ENCODE results near the gene BSN.

BSN gene, protein sequence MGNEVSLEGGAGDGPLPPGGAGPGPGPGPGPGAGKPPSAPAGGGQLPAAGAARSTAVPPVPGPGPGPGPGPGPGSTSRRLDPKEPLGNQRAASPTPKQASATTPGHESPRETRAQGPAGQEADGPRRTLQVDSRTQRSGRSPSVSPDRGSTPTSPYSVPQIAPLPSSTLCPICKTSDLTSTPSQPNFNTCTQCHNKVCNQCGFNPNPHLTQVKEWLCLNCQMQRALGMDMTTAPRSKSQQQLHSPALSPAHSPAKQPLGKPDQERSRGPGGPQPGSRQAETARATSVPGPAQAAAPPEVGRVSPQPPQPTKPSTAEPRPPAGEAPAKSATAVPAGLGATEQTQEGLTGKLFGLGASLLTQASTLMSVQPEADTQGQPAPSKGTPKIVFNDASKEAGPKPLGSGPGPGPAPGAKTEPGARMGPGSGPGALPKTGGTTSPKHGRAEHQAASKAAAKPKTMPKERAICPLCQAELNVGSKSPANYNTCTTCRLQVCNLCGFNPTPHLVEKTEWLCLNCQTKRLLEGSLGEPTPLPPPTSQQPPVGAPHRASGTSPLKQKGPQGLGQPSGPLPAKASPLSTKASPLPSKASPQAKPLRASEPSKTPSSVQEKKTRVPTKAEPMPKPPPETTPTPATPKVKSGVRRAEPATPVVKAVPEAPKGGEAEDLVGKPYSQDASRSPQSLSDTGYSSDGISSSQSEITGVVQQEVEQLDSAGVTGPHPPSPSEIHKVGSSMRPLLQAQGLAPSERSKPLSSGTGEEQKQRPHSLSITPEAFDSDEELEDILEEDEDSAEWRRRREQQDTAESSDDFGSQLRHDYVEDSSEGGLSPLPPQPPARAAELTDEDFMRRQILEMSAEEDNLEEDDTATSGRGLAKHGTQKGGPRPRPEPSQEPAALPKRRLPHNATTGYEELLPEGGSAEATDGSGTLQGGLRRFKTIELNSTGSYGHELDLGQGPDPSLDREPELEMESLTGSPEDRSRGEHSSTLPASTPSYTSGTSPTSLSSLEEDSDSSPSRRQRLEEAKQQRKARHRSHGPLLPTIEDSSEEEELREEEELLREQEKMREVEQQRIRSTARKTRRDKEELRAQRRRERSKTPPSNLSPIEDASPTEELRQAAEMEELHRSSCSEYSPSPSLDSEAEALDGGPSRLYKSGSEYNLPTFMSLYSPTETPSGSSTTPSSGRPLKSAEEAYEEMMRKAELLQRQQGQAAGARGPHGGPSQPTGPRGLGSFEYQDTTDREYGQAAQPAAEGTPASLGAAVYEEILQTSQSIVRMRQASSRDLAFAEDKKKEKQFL (N-terminal part only)

DNA sequence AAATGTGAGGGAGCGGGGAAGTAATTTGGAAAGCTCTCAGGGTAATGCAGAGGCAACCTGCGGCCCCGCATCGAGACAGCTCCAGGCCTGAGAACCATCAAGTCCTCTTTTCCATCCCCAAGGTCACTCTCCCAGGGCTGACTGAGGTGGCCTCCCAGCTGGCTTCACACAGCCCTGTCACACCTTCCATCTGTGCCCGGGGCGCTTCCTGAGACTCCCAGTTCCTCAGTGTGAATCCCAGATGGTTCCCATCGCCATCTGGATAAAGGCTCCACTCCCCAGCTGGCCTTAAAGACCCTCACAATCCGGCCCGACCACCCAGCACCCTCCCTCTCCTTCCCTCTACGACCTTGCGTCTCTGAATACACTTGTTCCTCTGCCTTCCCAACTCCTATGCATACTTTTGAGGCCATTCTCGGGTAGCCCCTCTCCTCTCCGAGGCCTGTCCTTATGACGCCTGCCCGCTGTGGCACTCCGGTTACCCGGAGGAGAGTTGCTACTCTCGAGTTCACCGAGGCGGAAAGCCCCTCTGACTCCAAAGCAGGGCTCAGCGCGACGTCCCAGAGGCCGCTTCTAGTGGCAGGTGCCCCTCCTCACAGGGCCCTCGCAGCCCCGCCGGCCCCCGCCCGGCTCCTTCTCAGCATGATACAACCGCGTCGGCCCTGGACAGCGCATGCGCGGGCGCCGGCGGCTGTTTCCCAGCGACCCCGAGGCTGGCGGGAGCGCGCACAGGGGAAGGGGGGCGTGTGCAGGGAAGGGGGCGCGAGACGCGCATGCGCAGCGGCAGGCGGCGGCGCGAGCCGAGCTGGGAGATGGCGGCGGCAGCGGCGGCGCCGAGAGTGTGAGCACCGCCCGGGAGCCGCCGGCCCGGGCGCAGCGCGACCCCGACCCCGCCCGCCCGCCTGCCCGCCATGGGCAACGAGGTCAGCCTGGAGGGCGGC lies at the start of gene BSN:
TSS of gene BSN (plus strand) at position 786 of the 941 bp plus-strand sequence. CDS start at position 912, 126 bp downstream.
- peak; percentile 70 to 87 (median 84) for DNase-seq (ENCODE audit: low read depth in 4 of 4, low spot score in 1 of 4)

DNA sequence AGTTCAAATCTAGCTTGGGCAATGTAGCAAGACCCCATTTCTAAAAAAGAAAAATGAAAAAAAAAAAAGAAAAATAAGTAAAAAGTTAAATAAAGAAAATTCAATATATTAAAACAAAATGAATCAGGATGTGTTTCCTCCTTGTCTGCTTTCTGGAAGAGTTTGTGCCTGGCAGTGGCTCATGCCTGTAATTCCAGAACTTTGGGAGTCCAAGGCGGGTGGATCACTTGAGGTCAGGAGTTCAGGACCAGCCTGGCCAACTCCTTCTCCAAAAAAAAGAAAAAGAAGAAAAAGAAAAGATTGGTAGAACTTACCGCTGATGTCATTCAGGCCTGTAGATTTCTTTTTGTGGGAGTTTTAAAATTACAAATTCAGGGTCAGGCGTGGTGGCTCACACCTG lies 47.4 kb upstream of the BSN start:
- no peak for DNase-seq (ENCODE audit: low read depth in 4 of 4, low spot score in 1 of 4)

DNA sequence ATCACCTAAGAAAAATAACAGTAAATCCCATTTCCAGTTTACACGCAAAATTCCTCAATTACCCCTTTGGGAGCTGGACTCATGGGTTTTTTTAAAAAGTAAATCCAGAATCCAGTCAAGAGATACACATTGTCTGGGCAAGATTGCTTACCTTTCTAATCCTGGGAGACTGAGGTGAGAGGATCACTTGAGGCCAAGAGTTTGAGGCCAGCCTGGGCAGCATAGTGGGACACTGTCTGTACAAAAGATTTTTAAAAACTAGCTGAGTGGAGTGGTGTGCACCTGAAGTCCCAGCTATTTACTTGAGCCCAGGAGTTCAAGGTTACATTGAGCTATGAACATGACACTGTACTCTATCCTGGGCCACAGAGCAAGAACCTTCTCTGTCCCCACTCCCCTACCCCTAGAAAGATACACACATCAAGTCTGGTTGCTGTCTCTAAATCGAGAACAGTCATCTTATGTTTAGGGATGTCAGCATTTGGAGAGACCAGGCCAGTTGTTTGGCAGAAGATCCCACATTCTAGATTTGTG lies 45.2 kb upstream of the BSN start:
- DNase-seq (ENCODE audit: low read depth in 4 of 4, low spot score in 1 of 4), result no peak

DNA sequence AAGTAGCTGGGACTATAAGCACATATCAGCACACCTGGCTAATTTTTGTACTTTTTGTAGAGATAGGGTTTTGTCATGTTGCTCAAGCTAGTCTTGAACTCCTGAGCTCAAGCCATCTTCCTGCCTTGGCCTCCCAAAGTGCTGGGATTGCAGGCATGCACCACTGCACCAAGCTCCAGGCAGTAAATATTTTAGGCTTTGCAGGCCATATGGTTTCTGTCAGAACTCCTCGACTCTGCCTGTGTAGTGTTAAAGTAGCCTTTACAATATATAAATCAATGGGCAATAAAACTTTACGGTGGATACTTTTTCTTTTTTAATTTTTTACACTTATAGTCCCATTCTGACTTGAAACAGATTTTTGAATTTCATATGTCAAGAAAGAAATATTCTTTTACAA lies 42.6 kb upstream of the BSN start:
- no peak for DNase-seq (ENCODE audit: low read depth in 4 of 4, low spot score in 1 of 4)

DNA sequence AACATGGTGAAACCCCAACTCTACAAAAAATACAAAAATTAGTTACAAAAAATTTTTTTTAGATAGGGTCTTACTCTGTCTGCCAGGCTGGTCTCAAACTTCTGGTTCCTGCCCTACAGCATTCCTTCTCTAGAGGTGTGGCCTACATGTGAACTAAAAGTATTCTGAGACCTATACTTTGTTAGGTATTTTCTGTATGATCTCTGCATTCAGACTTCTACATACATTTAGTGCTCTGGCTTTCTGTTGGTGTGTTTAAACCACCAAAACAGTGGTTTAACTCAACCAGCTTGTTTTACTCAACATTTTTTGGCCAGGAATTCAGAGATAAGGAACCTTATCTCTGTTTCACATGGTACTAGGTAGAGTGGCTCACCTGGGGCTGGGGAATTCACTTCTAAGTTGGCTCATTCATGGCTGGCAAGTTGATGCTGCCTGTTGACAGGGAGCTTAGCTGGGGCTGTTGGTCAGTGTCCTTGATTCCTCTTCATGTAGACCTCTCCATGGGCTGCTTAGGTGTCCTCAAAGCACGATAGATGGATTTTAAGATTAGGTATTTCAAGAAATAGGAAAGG lies 41.4 kb upstream of the BSN start:
- DNase-seq (ENCODE audit: low read depth in 4 of 4, low spot score in 1 of 4), result no peak

DNA sequence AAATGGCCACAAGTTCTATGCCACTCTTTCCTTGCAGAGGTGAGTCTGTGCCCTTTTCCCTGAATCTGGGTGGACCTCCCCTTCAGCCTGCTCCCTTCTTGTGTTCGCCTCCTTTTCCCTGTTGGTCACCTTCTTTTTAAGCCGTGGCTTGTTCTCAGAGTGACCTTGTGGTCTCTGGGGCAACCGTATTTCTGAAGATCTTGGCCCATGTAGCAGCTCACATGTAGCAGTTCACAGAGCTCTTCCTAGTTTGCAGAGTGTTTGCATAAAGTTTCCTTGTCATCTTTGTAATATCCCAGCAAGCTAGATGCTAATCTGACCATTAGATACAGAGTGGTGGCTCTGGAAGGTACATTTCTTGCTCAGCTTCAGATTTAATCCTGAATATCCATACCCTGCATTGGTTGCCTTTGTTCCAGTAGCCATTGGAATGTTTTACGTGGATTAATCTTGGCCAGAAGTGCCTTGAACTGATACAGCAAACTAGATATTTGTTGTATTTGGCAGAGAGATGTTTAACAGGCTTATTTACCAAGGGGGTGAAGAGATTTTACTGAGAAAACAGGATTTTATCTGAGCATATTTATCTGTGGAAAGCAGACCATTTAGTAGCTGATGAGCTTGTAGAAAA lies 40.7 kb upstream of the BSN start:
- DNase-seq (ENCODE audit: low read depth in 4 of 4, low spot score in 1 of 4), result no peak

DNA sequence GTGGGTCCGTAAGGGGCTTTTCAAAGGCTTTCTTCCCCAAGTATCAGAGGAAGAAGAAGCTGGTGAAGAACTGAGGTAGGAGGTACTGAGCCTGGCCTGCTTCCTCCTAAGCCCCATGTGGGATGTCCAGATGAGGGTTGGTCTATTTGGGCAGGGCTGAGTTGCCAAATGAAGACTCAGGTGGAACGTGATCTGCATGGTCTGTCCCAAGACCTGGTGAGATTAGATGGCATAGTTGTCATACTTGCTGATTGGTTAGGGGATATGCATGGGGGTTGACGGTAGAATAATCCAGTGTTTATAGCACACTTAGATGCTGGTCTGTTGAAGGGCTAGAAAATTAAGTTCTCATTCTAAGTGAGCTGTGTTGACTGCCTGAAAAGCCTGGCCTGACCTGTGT lies 36.3 kb upstream of the BSN start:
- DNase-seq (ENCODE audit: low read depth in 4 of 4, low spot score in 1 of 4), result no peak

DNA sequence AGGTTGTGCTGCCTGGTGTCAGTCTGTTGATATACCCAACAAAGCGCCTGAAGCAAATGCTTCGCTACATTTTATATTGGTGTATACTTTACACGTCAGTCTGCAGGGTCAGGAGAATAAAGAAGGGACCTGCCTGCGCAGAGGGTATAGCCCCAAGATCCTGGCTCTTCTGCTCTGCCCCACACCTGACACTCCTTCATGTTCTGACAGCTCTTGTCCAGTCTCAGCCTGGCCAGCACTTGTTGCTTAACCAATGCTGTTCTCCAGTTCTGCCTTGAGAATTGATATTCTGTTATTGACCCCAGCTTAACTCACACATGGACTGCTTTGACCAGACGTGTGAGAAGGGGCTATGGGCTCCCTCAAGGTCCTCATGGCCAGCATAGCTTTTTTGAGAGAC lies 35.8 kb upstream of the BSN start:
- DNase-seq (ENCODE audit: low read depth in 4 of 4, low spot score in 1 of 4), result no peak

DNA sequence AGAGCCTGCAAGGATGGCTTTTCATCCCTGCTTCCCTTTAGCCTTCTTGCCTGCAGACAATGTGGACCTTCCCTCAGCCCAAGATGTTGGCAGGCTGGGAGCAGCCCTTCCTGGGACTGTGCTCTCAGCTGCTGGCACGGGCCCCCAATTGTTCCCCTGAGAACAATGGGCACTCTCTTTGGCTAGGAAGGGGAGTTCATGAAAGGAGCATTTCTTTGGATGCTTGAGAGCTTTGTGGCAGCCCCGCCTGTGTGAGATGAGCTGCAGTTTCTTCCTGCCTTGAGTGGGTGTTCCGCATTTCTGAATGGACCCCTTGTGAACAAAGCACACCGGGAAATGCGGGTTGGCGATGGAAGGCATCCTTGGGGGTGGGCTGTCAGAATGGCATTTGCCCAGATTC lies 35.0 kb upstream of the BSN start:
- DNase-seq (ENCODE audit: low read depth in 4 of 4, low spot score in 1 of 4), result no peak

DNA sequence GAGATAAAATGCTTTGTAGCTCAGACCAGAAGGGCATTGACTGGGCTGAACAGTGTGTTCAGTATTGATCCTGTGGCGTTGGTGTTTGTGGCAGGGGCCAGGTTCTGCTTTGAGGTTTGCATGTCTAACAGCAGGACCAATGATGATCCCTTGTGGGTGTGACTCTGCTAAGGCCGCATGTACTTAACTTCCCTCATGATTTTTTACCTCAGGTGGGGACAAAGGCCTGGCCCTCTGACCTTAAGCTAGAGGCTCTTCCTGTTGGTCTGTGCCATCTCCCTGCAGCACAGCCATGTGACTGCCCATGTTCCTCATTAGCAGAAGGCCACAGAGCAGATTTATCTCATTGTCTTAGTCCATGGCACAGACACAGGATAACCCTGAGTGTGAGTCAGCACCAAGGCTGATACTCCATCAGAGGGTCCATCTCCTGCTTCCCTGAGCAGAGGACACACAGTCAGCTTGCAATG lies 34.3 kb upstream of the BSN start:
- no peak for DNase-seq (ENCODE audit: low read depth in 4 of 4, low spot score in 1 of 4)

DNA sequence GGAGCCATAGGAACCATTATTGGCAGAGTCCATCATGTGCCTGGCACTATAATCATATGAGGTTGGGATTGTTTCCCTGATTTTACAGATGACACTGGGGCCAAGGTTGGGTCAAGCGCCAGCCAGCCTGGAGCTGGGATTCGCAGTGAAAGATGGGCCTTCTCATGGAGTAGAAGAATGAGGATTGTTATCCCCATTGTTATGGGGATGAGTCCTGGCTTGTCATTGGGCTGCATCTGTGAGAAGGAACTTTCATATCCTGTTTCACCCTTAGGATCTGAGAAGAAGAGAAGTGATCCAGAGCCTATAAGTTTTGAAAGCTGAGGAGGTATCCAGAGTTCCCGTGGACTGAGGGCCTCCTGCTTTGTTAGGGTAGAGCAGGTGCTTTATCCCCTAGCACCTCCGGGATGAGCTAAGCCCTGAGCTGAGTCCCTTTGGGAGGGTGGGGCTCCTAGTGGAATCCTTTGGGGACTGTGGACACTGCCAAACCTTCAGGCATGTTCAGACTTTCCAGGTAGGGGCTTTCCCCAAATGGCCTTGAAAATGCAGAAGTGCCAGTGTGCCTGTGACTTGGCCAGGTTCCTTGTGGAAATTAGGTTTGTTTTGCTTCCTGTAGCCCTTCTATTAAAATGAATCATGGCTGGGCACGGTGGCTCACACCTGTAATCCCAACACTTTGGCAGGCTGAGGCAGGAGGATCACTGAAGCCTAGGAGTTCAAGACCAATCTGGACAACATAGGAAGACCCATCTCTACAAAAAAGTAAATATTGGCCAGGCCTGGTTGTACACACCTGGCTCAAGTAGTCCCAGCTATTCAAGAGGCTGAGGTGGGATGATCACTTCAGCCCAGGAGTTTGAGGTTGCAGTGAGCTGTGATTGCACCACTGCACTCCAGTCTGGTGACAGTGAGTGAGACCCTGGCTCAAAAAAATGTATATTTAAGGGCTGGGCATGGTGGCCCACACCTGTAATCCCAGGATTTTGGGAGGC lies 30.2 kb upstream of the BSN start:
- DNase-seq (ENCODE audit: low read depth in 4 of 4, low spot score in 1 of 4), result no peak

DNA sequence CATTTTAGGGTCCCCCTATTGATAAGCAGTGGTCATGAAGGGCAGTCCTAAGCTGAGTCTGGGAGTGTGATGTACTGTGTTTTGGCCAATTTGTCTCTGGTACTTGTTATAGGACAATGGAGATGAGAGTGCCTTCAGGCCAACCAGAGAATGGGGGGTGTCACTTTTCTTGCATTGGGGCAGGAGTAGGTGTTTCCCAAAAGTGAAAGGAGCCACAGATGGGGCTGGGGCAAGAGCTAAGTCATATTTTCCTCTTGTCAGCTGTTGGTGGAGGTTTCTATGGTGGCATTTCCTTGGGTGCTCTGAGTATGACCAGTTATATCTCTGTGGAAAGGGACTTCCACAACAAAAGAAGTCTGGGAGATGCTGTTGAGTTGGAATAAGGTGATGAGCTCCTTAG lies 24.7 kb upstream of the BSN start:
- no peak for DNase-seq (ENCODE audit: low read depth in 4 of 4, low spot score in 1 of 4)

DNA sequence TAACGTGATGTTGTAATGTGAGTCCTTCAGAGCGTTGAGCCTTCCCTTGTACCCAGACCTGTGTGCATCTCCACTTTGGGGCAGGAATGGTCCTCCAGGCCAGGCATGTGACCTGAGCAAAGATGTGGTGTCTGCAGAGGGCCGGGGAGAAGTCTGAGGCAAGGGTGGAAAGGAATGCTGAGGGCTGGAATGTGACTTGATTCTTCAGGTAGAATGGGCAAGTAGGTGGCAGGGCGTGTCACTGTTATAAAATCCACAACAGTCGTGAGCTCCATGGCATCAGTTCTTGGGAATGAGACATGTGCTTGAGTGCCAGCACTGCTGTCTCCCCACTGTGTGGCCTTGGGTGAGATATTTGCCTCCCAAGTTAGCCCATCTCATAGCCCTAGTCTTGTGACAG lies 24.0 kb upstream of the BSN start:
- no peak for DNase-seq (ENCODE audit: low read depth in 4 of 4, low spot score in 1 of 4)

DNA sequence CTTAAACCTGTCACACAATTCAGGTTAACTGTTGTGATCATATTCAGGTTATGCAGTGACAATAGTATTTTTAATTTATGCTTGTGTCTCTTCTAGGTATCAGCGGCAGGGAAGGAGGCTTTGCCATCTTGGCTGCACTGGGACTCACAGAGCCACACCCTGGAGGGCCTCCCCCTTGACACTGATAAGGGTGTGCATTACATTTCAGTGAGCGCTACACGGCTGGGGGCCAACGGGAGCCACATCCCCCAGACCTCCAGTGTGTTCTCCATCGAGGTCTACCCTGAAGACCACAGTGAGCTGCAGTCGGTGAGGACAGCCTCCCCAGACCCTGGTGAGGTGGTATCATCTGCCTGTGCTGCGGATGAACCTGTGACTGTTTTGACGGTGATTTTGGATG lies 23.6 kb upstream of the BSN start:
- DNase-seq (ENCODE audit: low read depth in 4 of 4, low spot score in 1 of 4), result no peak

DNA sequence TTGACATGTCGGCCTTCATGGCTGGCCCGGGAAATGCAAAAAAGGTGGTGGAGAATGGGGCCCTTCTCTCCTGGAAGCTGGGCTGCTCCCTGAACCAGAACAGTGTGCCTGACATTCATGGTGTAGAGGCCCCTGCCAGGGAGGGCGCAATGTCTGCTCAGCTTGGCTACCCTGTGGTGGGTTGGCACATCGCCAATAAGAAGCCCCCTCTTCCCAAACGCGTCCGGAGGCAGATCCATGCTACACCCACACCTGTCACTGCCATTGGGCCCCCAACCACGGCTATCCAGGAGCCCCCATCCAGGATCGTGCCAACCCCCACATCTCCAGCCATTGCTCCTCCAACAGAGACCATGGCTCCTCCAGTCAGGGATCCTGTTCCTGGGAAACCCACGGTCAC lies 23.1 kb upstream of the BSN start:
- no peak for DNase-seq (ENCODE audit: low read depth in 4 of 4, low spot score in 1 of 4)

DNA sequence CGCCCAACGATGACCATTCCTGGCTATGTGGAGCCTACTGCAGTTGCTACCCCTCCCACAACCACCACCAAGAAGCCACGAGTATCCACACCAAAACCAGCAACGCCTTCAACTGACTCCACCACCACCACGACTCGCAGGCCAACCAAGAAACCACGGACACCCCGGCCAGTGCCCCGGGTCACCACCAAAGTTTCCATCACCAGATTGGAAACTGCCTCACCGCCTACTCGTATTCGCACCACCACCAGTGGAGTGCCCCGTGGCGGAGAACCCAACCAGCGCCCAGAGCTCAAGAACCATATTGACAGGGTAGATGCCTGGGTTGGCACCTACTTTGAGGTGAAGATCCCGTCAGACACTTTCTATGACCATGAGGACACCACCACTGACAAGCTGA lies 22.6 kb upstream of the BSN start:
- no peak for DNase-seq (ENCODE audit: low read depth in 4 of 4, low spot score in 1 of 4)

DNA sequence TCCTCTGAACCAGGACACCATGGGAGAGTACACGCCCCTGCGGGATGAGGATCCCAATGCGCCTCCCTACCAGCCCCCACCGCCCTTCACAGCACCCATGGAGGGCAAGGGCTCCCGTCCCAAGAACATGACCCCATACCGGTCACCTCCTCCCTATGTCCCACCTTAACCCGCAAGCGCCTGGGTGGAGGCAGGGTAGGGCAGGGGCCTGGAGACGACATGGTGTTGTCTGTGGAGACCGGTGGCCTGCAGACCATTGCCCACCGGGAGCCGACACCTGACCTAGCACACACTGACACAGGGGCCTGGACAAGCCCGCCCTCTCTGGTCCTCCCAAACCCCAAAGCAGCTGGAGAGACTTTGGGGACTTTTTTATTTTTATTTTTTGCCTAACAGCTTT lies 21.2 kb upstream of the BSN start:
- DNase-seq (ENCODE audit: low read depth in 4 of 4, low spot score in 1 of 4), result no peak

Data from stimulated activated CD4-positive, alpha-beta T cell treated with anti-CD3 and anti-CD28 coated beads, Interleukin-1b, Interleukin-23, amount 100 ng/mL, for 24 hours (primary cell).